HG02938 (cell line): ENCODE data around the gene TEAD2.
"Not testable (repeated sequence)": the region's sequence is repeated elsewhere in the genome, so short reads cannot be mapped to it uniquely, and the experiment has no call there.

Experiments used
- ATAC-seq: cut with Tn5 transposase; IDR thresholded peaks from one replicate; pipeline ENCODE4 v1.9.1; 2021; ENCODE audit warnings: mild to moderate bottlenecking, moderate library complexity; ENCODE audit not compliant: unreplicated experiment

The TEAD2 gene

DNA sequence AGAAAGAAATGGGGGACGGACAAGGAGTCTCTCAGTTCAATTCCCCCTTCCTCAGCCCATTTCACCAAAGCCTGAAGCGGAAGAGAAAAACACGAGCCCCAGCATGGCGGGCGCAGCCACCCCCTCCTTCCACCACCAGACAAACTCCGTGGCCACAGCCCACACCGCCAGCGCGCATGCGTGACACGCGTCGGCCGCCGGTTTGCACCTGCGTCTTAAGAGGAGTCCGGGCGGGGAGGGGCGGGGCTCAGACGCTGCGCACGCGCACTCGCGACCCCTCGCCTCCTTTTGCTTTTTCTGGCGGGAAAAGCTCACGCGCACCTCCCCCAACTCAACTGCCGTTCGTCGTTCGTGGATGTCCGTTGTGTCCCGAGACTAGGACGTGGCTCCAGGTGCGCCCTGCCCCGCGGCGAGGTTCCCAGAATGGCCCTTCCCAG lies 25.7 kb upstream of the TEAD2 start, which contains the start of gene KASH5:
Gene KASH5 (plus strand): TSS at position 314 of the 437 bp plus-strand sequence. CDS start 2,635 bp downstream, outside the sequence.
- ATAC-seq, result no peak

DNA sequence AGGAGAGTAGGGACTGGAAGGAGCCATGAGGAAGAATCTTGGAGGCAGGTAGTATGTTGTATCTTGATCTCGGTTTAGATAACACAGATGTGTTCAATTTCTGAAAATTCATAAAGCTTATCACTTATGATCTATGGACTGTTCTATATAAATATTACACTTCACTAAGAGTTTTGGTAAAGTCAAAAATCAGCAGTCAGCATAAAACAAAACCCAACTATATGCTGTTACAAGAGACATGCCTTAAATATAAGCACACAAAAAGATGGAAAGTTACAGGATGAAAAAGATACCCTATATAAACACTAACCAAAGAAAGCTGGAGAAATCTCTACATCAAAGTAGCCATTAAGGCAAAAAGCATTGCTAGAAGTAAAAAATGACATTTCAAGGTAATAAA lies 21.4 kb upstream of the TEAD2 start:
- no peak for ATAC-seq

DNA sequence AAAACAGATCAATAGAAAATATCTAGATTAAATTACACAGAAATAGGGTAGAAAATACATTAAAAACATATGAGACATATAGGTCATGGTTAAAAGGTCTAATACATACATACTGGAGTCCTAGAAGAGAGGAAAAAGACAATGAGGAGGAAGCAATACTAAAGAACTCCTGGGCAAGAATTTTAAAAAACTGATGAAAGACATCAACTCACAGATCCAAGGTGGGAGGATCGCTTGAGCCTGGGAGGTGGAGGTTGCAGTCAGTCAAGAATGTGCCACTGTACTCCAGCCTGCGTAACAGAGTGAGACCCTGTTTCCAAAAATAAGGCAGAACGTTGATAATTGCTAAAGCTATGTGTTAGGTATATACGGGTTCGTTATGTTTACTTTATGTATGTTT lies 20.4 kb upstream of the TEAD2 start:
- ATAC-seq, result no peak

DNA sequence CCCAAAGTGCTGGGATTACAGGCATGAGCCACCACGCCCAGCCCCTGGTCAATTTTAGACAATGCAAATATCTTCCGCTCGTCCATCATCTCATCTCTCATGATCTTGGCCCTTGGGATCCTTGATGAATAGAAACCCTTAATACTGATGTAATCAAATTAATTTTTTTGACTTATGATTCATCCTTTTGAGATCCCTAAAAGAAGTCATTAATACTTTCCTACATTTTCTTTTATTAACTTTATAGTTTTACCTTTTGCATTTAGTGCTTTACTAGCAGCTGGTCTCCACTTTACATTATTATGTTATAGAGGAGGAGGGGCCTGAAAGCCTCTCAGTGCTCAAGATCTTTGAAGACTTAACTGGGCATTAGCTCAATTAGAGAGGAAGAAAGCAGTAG lies 18.2 kb upstream of the TEAD2 start:
- no peak for ATAC-seq

DNA sequence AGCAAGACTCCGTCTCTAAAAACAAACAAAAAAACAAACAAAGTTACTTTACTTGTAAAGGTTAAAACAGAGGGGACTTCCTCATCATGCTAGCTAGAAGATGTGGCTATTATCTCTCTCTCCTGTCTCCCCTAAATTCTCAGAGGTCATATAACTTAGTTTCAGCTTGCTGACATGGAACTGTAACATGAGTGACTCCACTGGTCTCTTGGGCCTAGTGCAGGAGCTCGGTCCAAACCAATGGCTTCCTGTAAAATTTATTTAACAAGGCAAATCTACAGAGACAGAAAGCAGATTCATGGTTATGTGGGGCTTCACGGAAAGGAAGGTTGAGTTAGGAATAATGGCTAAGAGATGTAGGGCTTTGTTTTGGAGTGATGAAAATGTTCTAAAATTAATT lies 16.3 kb upstream of the TEAD2 start:
- ATAC-seq, result no peak

DNA sequence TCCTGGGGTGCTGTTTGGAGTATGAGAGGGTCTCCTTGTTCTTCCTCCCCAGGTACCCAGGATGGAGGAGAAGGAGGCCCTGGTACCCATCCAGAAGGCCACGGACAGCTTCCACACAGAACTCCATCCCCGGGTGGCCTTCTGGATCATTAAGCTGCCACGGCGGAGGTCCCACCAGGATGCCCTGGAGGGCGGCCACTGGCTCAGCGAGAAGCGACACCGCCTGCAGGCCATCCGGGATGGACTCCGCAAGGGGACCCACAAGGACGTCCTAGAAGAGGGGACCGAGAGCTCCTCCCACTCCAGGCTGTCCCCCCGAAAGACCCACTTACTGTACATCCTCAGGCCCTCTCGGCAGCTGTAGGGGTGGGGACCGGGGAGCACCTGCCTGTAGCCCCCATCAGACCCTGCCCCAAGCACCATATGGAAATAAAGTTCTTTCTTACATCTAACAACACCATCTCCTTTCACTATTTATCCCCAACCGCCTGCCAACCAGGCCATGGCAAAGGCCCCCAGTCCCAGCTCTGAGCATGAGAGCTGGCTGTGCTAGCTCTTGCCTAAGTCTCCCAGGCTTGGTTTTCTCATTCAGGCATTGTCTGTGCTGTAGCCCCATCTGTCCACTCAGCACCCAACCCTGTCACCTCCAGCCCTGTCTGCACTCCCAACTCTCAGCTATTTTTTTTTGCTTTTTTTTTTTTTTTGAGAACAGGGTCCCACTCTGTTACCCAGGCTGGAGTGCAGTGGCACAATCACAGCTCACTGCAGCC lies 12.6 kb upstream of the TEAD2 start:
- no peak for ATAC-seq

DNA sequence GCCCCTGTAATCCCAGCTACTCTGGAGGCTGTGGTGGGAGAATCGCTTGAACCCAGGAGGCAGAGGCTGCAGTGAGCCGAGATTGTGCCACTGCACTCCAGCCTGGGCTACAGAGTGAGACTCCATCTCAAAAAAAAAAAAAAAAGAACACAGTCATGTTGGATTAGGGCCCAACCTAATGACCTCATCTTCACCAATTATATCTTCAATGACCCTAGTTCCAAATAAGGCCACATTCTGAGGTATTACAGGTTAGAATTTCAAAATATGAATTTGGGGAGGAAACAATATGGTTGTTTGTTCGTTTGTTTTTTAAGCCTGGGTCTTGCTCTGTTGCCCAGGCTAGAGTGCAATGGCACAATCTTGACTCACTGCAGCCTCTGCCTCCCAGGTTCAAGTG lies 11.0 kb upstream of the TEAD2 start:
- ATAC-seq, result not testable (repeated sequence)

DNA sequence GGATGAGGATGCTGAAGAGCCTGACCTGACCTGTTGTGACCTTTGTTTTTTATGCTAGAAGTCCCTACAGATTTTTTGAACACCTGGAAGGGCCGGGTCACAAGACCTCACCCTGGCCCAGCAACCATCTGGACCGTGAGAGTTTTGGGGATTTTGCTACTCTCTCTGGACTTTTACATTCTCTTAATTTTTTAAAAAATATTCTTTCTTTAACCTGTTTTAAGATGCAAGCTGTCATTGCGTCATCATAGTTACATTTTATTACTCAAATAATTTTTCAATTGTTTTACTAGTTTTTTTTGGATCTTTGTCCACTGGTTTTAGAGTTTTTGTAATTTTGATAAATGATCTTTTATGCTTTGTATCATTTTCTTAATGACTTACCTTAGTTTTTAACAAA lies 9.0 kb upstream of the TEAD2 start:
- no peak for ATAC-seq

DNA sequence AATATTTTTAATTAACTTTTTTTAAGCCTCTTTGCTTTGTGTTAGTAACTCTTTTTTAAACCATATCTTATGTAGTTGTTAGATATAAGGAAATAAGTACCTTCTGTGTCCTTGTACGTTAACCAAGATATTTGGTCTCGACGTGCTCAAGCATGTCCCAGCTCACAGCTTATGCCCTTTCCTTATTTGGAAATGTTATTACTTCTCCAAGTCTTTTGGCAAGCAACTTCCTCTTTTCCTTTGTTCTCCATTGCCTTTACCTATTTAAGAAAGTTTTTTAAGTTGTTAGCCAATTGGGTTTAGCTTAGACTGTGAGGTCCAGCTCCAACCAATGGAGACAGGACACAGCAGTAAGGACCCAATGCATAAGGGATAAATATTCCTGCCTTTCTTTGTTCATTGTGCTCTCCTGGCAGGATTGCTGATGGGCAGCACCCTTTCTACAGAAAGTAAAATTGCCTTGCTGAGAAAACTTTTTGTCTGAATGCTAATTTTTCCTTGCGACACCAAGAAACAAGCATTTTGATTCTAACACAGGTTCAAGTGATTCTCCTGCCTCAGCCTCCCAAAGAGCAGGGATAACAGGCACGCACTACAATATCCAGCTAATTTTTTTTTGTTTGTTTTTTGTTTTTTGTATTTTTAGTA lies 6.6 kb upstream of the TEAD2 start:
- ATAC-seq, result no peak

DNA sequence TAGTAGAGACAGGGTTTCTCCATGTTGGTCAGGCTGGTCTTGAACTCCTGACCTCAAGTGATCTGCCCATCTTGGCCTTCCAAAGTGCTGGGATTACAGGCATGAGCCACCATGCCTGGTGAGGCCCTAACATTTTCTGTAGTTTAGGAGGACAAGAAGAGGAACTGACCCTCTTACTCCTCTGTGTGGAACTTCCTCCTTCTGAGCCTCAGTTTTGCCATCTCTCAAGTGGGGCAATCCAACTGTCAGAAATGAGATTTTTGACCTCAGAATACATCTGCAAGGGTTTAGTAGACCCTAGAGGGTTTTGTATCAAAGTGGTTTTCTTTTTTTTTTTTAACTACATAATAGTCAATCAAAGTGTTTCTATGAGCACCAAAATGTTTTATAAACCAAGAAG lies 3.9 kb upstream of the TEAD2 start:
- no peak for ATAC-seq

DNA sequence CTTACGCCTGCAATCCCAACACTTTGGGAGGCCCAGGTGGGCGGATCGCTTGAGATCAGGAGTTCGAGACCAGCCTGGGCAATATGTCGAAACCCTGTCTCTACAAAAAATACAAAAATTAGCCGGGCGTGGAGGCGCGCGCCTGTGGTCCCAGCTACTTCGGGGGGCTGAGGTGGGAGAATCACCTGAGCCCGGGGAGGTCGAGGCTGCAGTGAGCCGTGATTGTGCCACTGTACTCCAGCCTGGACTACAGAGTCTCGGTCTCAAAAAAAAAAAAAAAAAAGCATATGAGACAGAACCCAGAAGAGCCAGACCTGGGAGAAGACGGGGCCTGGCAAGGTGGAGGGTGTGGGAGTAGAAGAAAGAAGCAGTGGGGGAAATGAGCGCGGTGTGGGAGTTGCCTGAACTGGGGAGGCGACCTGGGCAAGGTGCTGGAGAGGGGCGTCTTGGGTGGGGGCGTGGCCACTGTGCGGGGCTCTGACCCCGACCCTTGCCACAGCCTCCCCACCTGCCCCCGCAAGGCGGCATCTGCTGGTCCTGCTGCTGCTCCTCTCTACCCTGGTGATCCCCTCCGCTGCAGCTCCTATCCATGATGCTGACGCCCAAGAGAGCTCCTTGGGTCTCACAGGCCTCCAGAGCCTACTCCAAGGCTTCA lies 2.0 kb upstream of the TEAD2 start:
- ATAC-seq, result no peak

DNA sequence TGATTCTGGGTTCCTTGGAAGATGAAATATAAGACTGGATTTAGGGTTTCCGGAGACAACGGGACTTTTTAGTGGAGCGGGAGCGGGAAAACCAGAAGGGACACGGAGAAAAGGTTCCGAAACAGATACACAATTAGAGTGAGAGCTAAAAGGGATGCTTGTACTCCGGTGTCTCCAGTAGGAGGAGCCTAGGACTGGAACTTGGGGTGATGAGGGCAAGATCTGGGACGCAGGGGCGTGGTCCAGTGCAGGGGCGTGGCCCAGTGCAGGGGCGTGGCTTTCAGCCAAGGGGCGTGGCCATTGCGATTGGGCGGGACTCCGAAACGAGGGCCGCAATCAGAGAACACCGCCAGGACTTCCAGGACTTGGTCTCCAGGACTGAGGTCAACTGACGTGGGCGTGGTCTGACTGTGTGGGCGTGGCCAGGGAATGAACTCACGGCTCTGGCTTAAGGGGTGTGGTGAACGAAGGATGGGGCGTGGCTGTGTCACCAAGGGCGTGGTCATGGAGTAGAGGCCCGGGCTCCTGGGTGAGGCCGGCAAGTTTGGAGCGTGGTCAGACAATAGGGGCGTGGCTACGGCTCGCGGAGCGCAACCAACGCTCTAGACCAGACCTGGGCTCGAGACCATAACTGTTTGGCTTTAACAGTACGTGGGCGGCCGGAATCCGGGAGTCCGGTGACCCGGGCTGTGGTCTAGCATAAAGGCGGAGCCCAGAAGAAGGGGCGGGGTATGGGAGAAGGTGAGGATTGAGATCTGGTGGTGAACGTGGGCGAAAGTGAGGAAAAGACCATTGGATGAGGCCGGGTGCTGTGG lies 1.3 kb upstream of the TEAD2 start, which contains the start of gene DKKL1:
Gene DKKL1 (plus strand): TSS at position 610 of the 815 bp plus-strand sequence. CDS start 122 bp downstream, at position 732.
- ATAC-seq, result no peak

DNA sequence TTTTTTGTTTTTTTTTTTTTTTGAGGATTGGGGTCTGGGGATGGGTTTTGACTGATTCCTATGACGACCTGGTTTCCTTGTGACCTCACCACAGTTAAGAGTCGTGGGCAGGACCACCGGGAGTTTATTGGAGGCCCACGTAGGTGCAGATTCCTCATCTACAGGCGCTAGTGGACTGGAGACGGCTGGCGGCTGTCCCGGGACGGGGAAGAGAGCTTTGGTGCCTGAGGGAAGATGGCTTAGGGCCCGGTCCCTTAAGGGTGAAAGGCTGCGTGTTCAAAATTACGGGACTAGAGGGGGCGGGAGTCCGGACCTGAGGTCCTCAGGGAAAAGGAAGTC lies 682 bp upstream of the TEAD2 start:
- ATAC-seq, result no peak

DNA sequence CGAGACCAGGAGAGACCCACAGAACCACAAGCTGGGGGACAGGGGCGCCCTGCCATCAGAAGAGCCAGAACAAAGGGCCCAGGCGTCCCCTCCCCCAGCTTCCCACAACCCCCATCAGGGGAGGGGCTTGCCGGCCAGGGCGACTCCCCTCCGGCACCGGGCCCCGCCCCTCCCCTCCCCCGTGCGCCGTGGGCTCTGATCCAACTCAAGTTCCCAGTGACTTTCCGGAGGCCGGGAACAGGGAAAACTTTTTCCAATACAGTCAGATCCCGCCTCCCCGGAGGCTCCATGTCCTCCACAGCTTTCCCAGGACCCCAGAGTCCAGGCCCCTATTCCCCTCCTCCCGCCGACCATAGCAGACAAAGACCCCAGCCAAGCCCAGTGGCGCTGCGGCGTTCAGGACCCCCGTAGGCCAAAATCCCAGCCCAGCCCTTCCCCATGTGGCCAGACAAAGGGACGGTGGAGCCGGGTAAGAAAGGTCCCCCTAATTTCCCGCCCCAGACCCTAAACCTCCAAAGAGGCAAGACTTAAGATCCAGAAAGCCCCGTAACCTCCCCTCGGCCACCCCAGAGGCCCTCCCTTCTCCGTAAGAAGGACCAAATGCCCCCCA lies 673 bp downstream of the TEAD2 start:
- no peak for ATAC-seq

DNA sequence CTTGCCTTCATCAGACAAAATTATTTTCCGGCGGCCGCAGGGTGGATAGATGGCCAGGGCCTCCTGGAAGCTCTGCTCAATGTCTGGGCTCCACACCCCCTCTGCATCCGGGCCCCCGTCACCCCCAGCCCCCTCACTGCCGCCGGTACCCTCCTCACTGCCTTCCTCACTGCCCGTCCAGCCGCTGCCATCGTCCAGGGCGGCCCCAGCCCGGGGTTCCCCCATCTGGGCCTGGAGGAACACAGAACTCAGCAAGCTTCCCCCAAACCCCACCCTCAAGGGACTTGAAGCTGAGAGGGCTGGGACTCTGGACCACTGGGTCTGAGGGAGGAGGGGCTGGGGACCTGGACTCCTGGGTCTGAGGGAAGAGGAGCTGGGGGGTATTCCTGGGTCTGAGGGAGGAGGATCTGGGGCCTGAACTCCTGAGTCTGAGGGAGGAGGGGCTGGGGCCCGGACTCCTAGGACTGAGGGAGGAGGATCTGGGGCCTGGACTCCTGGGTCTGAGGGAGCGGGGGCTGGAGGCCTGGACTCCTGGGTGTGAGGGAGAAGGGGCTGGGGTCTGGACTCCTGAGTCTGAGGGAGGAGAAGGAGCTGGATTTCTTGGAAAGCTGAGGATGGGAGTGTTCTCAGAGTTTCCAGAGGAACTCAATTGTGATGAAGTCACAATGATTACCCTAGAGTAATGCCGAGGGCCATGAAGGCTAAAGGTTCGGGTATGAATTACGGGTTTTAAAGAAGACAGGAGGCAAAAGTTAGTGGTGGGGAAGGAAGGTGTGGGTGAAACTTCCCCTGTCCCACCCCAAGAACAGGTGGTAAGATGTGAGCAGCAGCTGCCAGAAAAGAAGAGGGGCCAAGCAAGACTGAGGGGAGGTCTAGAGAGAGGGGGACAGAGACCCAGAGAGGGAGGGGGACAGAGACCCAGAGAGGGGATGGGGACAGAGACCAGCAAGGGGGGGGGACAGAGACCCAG lies 2.1 kb downstream of the TEAD2 start:
- no peak for ATAC-seq

DNA sequence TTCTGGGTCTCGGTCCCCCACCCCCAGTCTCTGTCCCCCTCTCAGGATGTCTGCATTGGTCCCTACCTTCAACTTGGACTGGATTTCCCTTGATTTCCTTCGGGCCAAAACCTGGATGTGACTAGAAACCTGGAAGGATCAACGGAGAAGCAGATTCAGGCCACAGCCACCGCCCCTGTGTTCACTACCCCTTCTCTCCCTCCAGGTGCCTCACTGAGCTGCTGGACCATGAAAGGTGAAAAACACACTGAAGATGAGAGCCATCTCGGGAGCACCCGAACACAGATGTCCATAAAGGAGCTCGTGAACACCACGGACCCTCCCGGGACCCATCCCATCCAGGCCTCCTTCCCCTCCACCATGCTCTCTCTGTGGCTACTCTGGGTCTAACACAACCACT lies 5.0 kb downstream of the TEAD2 start:
- ATAC-seq, result no peak

DNA sequence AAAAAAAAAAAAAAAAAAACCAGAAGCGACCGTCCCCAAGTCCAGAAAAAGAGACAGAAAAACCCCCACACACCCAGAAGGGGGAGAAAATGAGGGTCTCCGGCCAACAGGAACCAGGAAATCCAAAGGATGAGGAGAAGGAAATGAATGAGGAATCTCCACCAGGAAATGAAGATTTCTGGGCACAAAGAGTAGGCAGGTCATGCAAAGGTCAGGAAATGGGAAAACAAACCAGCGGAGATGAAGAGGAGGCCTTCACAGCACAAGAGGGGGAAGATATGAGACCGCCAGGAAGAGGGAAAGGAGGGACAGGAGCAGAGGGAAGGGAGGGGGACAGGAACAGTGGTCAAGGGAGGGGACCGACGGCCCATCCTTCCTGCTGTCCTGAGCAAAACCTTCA lies 5.8 kb downstream of the TEAD2 start:
- ATAC-seq, result no peak

DNA sequence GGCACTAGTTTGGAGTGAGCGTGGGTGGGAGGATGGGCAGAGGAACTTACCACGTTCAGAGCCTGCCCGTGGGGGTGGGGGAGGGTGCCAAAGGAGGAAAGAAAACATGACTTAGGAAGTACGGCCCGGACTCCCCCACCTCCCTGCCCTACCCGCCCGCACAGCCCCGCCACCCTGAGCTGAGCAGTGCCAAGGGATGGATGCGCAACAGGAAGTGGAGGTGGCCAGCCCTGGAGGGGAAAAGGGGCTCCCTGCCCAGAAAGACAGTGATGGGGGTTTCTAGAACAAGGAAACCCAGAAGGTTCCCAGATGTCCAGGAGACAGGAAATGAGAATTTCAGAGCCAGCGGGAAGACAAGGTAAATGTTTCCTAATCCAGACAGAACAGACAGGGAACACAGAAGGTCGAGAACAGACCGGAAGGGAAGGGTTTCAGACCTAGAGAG lies 6.3 kb downstream of the TEAD2 start:
- ATAC-seq, result no peak

DNA sequence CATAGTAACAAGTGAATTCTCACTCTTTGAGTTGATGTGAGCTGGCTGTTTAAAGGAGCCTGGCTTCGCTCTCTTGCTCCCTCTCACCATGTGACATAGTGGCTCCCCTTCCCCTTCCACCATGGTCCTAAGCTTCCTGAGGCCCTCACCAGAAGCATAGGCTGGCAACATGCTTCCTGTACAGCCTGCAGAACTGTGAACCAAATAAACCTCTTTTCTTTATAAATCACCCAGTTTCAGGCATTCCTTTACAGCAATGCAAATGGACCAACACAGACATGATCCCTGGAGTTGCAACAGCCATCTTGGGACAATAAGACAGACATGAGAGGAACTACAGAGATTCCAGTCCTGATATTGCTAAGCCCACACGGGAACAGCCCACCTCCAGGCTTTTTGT lies 12.6 kb downstream of the TEAD2 start:
- ATAC-seq, result no peak
